PFSK-1 (cell line): ENCODE measurements around the gene ARHGEF2.

ENCODE experiments used
- FOXP2 ChIP-seq: optimal IDR thresholded peaks from 2 replicates; pipeline ENCODE3; 2011; ENCODE audit warnings: borderline replicate concordance, control low read depth, inconsistent platforms; ENCODE audit not compliant: insufficient read depth; ENCODE audit errors: extremely low read length, extremely low read depth
- POLR2AphosphoS5 ChIP-seq: IDR thresholded peaks from 2 replicates; pipeline ENCODE4 v1.6.1; 2012; ENCODE audit warnings: low read depth, mild to moderate bottlenecking, control low read depth, low read length, moderate library complexity
- SIN3A ChIP-seq: IDR thresholded peaks from 2 replicates; pipeline ENCODE4 v1.6.1; 2012; ENCODE audit warnings: mild to moderate bottlenecking, low read length, moderate library complexity, borderline replicate concordance; ENCODE audit not compliant: insufficient read depth
- TAF1 ChIP-seq: IDR thresholded peaks from 2 replicates; pipeline ENCODE4 v1.6.1; 2012; ENCODE audit warnings: low read length, control low read depth, borderline replicate concordance; ENCODE audit not compliant: insufficient read depth
- TF ChIP-seq, protein P1 (sequence below), 2 experiments: IDR thresholded peaks; 2 replicates each; pipeline versions ENCODE4 v1.6.1 to v1.8.0; 2011 to 2012; ENCODE audit warnings: low read depth in 2 of 2, low read length in 2 of 2, control low read depth in 1 of 2, inconsistent platforms in 1 of 2, mild to moderate bottlenecking in 1 of 2, moderate library complexity in 1 of 2; ENCODE audit not compliant: insufficient read depth in 1 of 2

Gene ARHGEF2

GRCh38 chr1:155900161-155900560, 78.2 kb downstream of the ARHGEF2 start:
- TF ChIP-seq FOXP2 (no peak), TAF1 (no peak), SIN3A (no peak), POLR2AphosphoS5 (no peak)
- TF ChIP-seq, protein P1, sequence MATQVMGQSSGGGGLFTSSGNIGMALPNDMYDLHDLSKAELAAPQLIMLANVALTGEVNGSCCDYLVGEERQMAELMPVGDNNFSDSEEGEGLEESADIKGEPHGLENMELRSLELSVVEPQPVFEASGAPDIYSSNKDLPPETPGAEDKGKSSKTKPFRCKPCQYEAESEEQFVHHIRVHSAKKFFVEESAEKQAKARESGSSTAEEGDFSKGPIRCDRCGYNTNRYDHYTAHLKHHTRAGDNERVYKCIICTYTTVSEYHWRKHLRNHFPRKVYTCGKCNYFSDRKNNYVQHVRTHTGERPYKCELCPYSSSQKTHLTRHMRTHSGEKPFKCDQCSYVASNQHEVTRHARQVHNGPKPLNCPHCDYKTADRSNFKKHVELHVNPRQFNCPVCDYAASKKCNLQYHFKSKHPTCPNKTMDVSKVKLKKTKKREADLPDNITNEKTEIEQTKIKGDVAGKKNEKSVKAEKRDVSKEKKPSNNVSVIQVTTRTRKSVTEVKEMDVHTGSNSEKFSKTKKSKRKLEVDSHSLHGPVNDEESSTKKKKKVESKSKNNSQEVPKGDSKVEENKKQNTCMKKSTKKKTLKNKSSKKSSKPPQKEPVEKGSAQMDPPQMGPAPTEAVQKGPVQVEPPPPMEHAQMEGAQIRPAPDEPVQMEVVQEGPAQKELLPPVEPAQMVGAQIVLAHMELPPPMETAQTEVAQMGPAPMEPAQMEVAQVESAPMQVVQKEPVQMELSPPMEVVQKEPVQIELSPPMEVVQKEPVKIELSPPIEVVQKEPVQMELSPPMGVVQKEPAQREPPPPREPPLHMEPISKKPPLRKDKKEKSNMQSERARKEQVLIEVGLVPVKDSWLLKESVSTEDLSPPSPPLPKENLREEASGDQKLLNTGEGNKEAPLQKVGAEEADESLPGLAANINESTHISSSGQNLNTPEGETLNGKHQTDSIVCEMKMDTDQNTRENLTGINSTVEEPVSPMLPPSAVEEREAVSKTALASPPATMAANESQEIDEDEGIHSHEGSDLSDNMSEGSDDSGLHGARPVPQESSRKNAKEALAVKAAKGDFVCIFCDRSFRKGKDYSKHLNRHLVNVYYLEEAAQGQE (IDR thresholded peaks at IDR 0.05; ENCODE audit: insufficient read depth in 1 of 2, low read depth in 2 of 2, low read length in 2 of 2), result no peak

GRCh38 chr1:155899683-155900082, 78.7 kb downstream of the ARHGEF2 start:
- TF ChIP-seq SIN3A (no peak), FOXP2 (no peak), TAF1 (no peak), POLR2AphosphoS5 (no peak)
- TF ChIP-seq, protein P1 (IDR thresholded peaks at IDR 0.05; ENCODE audit: insufficient read depth in 1 of 2, low read depth in 2 of 2, low read length in 2 of 2), result no peak

- TF ChIP-seq SIN3A (no peak), TAF1 (no peak), FOXP2 (no peak), POLR2AphosphoS5 (no peak)
- TF ChIP-seq, protein P1 (IDR thresholded peaks at IDR 0.05; ENCODE audit: insufficient read depth in 1 of 2, low read depth in 2 of 2, low read length in 2 of 2), result no peak
These were observed 79.5 kb downstream of the ARHGEF2 start for GRCh38 chr1:155898888-155899287.

GRCh38 chr1:155897746-155898145, 80.6 kb downstream of the ARHGEF2 start:
- TF ChIP-seq, protein P1 (IDR thresholded peaks at IDR 0.05; ENCODE audit: insufficient read depth in 1 of 2, low read depth in 2 of 2, low read length in 2 of 2), result no peak
- TF ChIP-seq POLR2AphosphoS5, result no peak
- no peak for TF ChIP-seq SIN3A
- TF ChIP-seq FOXP2, result no peak
- no peak for TF ChIP-seq TAF1
